DND-41 (cell line): Measurements from ENCODE around the gene FLRT3.

Experiments
- ATAC-seq: fragments of 200-7000 bp; cut with Tn5 transposase; 3 replicates; pipeline ENCODE4 v1.9.1; 2021; ENCODE audit warnings: low read depth; ENCODE audit not compliant: insufficient read depth
- DNase-seq: peaks from one replicate; pipeline ENCODE4 v3.0.0-alpha.2; 2020
- H2AFZ ChIP-seq: 2 replicates; pipeline ENCODE4 v1.6.0; 2012; ENCODE audit warnings: low read depth, low read length
- H3K27ac ChIP-seq: 2 replicates; pipeline ENCODE4 v1.5.1; 2012; ENCODE audit warnings: low read length, inconsistent platforms
- H3K27me3 ChIP-seq: fragments of 200-600 bp; sonication (generic); 2 replicates; pipeline ENCODE4 v1.6.0; 2012; ENCODE audit warnings: low read length, mild to moderate bottlenecking, inconsistent platforms; ENCODE audit not compliant: insufficient read depth, poor library complexity
- H3K36me3 ChIP-seq: 2 replicates; pipeline ENCODE4 v1.5.1; 2012; ENCODE audit warnings: low read length, inconsistent platforms; ENCODE audit not compliant: insufficient read depth
- H3K4me1 ChIP-seq: 2 replicates; pipeline ENCODE4 v1.5.1; 2012; ENCODE audit warnings: mild to moderate bottlenecking, low read length; ENCODE audit not compliant: insufficient read depth
- H3K4me2 ChIP-seq: 2 replicates; pipeline ENCODE4 v1.6.0; 2012; ENCODE audit warnings: mild to moderate bottlenecking, moderate library complexity, low read length, inconsistent platforms; ENCODE audit not compliant: insufficient read depth
- H3K4me3 ChIP-seq, 2 experiments: fragments of 200-600 bp in 1 of 2; shearing (Covaris generic) in 1 of 2; 2 replicates each; pipeline ENCODE4 v1.5.1; 2012 to 2016; ENCODE audit warnings: inconsistent platforms in 2 of 2, low read length in 2 of 2, mild to moderate bottlenecking in 2 of 2, low read depth in 1 of 2, moderate library complexity in 1 of 2
- H3K79me2 ChIP-seq: 2 replicates; pipeline ENCODE4 v1.6.0; 2012; ENCODE audit warnings: low read length, inconsistent platforms; ENCODE audit not compliant: insufficient read depth
- H3K9ac ChIP-seq: 2 replicates; pipeline ENCODE4 v1.6.0; 2012; ENCODE audit warnings: low read depth, mild to moderate bottlenecking, inconsistent platforms, low read length, moderate library complexity
- H3K9me3 ChIP-seq: 2 replicates; pipeline ENCODE4 v1.5.1; 2012; ENCODE audit warnings: low read length, moderate library complexity, mild to moderate bottlenecking, inconsistent platforms; ENCODE audit not compliant: insufficient read depth, severe bottlenecking
- H4K20me1 ChIP-seq: 2 replicates; pipeline ENCODE4 v1.6.0; 2012; ENCODE audit warnings: low read length; ENCODE audit not compliant: insufficient read depth
- EZH2 ChIP-seq: IDR thresholded peaks from 3 replicates; pipeline ENCODE4 v1.6.1; 2012; ENCODE audit warnings: borderline replicate concordance, low read depth, mild to moderate bottlenecking, moderate library complexity, low read length, inconsistent platforms; ENCODE audit not compliant: severe bottlenecking
- TF ChIP-seq, protein P1 (sequence below): IDR thresholded peaks from 2 replicates; pipeline ENCODE4 v1.5.1; 2012; ENCODE audit warnings: borderline replicate concordance, low read length, moderate library complexity, mild to moderate bottlenecking; ENCODE audit not compliant: poor library complexity, severe bottlenecking; ENCODE audit errors: extremely low read depth

FLRT3 gene

DNA sequence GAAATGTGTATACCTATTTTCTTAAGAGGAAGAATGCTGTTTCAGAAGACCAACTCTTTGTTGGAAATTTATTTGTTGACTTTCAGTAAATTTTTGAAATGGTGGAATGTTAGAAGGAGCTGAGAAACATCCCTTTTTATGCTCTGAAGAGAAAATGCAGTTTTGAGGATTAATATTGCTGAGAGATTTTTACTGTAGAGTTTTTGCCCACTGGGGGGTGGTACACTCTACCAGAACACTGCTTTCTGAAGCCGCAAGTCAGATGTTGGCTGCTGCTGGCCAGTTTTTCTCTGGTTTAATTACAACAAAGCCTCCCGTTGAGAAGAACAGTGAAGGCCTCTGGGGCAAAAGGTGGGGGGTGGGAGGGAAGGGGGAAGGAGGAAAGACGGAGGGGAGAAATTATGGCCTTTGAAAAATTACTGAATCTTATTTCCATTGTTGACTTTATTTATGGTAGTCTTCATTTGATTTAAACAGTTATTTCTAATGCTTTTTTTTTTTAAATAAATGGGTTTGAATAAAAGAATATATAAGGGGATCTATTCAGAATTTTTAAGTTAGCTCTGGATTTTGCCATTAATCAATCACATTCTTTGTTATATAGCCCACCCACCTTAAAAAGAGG lies 3.0 kb downstream of the FLRT3 start:
- no peak overlapping the region for H2AFZ ChIP-seq
- ATAC-seq (no peak), DNase-seq (no peak)
- no peaks in the 10 kb centered on the region for H4K20me1 ChIP-seq
- no peaks in the 10 kb centered on the region for H3K9me3 ChIP-seq
- H3K79me2 ChIP-seq: no peaks in the 10 kb centered on the region
- no peaks in the 10 kb centered on the region for H3K36me3 ChIP-seq
- H3K27ac ChIP-seq: no peak overlapping the region
- H3K4me3 ChIP-seq: no peak overlapping the region
- peak; percentile 15 for TF ChIP-seq EZH2
- TF ChIP-seq, protein P1, sequence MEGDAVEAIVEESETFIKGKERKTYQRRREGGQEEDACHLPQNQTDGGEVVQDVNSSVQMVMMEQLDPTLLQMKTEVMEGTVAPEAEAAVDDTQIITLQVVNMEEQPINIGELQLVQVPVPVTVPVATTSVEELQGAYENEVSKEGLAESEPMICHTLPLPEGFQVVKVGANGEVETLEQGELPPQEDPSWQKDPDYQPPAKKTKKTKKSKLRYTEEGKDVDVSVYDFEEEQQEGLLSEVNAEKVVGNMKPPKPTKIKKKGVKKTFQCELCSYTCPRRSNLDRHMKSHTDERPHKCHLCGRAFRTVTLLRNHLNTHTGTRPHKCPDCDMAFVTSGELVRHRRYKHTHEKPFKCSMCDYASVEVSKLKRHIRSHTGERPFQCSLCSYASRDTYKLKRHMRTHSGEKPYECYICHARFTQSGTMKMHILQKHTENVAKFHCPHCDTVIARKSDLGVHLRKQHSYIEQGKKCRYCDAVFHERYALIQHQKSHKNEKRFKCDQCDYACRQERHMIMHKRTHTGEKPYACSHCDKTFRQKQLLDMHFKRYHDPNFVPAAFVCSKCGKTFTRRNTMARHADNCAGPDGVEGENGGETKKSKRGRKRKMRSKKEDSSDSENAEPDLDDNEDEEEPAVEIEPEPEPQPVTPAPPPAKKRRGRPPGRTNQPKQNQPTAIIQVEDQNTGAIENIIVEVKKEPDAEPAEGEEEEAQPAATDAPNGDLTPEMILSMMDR: peak; percentile 40
- H3K4me1 ChIP-seq: peaks cover 2% of the 10 kb centered on the region; the same call in 1 of the 2 replicates
- peaks cover 30% of the 10 kb centered on the region for H3K27me3 ChIP-seq
- no peak overlapping the region for H3K9ac ChIP-seq
- H3K4me2 ChIP-seq: no peak overlapping the region

DNA sequence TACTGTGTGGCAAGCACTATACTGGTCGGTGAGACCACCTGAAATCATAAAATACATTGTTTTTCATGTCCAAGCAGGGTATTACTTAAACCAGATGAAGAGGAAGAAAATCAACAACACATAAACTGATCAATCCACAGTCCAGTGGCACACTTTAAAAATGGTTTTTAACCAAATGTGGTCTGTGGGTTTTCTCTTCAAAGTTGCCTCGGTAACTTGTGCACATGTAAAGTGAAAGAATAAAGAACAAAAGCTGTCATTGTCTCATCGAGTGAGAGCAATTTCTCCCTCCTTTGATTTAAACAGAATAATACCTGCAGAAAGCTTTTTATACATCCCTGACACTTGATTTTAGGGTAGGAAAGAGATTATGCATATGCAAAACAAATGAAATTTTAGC lies 3.7 kb downstream of the FLRT3 start:
- Histone ChIP-seq H3K27me3 (peaks cover 34% of the 10 kb centered on the region), H4K20me1 (no peaks in the 10 kb centered on the region), H2AFZ (no peak overlapping the region), H3K27ac (no peak overlapping the region), H3K4me3 (no peak overlapping the region), H3K9me3 (no peaks in the 10 kb centered on the region), H3K36me3 (no peaks in the 10 kb centered on the region), H3K9ac (no peak overlapping the region), H3K4me2 (no peak overlapping the region), H3K4me1 (peaks cover 2% of the 10 kb centered on the region; the same call in 1 of the 2 replicates), H3K79me2 (no peaks in the 10 kb centered on the region)
- no peak for DNase-seq
- TF ChIP-seq, protein P1: no peak
- peak; percentile 2 for TF ChIP-seq EZH2
- ATAC-seq: no peak

DNA sequence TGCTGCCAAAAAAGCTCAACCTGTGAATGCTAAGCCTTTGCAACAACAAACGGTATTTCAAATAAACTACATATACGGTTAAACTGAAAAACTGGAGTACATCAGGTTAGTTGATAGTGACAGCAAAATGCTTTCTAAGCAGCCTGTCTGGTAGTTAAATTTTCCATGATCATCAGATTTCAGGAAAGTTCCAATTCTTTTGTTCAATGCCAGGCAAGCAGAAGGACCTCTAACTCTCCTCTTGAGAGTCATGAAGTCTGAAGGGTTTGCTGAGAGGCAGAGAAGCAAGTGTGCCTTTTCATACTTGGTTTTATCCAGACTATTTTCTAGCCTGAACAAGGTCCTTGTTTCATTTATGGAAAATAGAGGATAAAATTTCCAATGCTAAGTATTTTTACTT lies 4.5 kb downstream of the FLRT3 start:
- H2AFZ ChIP-seq: no peak overlapping the region
- no peak overlapping the region for H3K4me2 ChIP-seq
- DNase-seq (no peak), ATAC-seq (no peak)
- peaks cover 34% of the 10 kb centered on the region for H3K27me3 ChIP-seq
- no peaks in the 10 kb centered on the region for H3K79me2 ChIP-seq
- H3K4me3 ChIP-seq: no peak overlapping the region
- H3K9ac ChIP-seq: no peak overlapping the region
- TF ChIP-seq, protein P1: no peak
- no peak for TF ChIP-seq EZH2
- H3K4me1 ChIP-seq: peaks cover 2% of the 10 kb centered on the region; the same call in 1 of the 2 replicates
- no peaks in the 10 kb centered on the region for H3K36me3 ChIP-seq
- no peak overlapping the region for H3K27ac ChIP-seq
- no peaks in the 10 kb centered on the region for H3K9me3 ChIP-seq
- no peaks in the 10 kb centered on the region for H4K20me1 ChIP-seq

DNA sequence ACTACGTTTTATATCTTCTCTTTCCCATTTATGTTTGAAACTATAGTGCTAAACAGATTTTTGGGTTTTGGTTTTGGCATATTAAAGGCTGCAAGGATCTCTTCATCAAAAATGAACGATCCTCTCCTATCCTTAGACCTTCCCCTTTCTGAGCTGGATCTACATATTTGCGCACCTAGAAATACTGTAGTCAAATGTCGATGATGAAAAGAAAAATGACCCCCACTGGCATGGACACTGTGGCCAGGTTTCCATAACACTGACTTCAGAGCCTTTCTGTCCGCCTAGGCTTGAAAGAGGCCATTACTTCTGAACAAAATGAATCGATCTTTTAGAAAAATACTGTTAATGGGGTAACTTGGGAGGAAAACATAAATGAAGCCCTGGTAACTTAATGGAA lies 5.8 kb downstream of the FLRT3 start:
- Histone ChIP-seq H4K20me1 (no peaks in the 10 kb centered on the region), H3K9ac (no peak overlapping the region), H3K4me2 (no peak overlapping the region), H3K36me3 (no peaks in the 10 kb centered on the region), H3K4me1 (no peaks in the 10 kb centered on the region), H2AFZ (no peak overlapping the region), H3K27me3 (peaks cover 34% of the 10 kb centered on the region), H3K9me3 (no peaks in the 10 kb centered on the region), H3K79me2 (no peaks in the 10 kb centered on the region), H3K4me3 (no peak overlapping the region), H3K27ac (no peak overlapping the region)
- TF ChIP-seq EZH2: no peak
- TF ChIP-seq, protein P1: no peak
- DNase-seq: no peak
- no peak for ATAC-seq
